Heart left ventricle (tissue), 16 donors: ENCODE measurements around the gene WLS. TPM values are rescaled to one million over a fixed set of nuclear protein-coding genes. Genes with fewer than 3 reads are reported as not detected.
"Not testable (repeated sequence)": the region's sequence is repeated elsewhere in the genome, so short reads cannot be mapped to it uniquely, and the experiment has no call there.

Experiments used
- ATAC-seq, 4 donors: fragments of 200-7000 bp; cut with Tn5 transposase; one replicate each; pipeline ENCODE4 v1.9.1; 2020 to 2022; ENCODE audit warnings: moderate library complexity in 4 of 4, mild to moderate bottlenecking in 3 of 4, moderate number of reproducible peaks in 1 of 4
- DNase-seq, 5 donors: peaks; one replicate each; pipeline ENCODE4 v3.0.0-alpha.2; 2020
- H3K27ac ChIP-seq, 12 donors: fragments of 200-600 bp; sonication (generic) in 4 of 12; one replicate each; pipeline versions ENCODE4 v1.5.0 to v1.8.0; 2016 to 2022; ENCODE audit warnings: mild to moderate bottlenecking in 2 of 12
- H3K27me3 ChIP-seq, 9 donors: fragments of 200-600 bp; sonication (generic) in 2 of 9; one replicate each; pipeline versions ENCODE4 v1.5.1 to v1.8.0; 2016 to 2022; ENCODE audit warnings: mild to moderate bottlenecking in 3 of 9
- H3K36me3 ChIP-seq, 9 donors: fragments of 200-600 bp; sonication (generic) in 2 of 9; one replicate each; pipeline versions ENCODE4 v1.5.0 to v1.8.0; 2018 to 2022; ENCODE audit warnings: mild to moderate bottlenecking in 2 of 9
- H3K4me1 ChIP-seq, 12 donors: fragments of 200-600 bp; sonication (generic) in 4 of 12; one replicate each; pipeline versions ENCODE4 v1.5.0 to v1.8.0; 2016 to 2022; ENCODE audit warnings: mild to moderate bottlenecking in 3 of 12
- H3K4me3 ChIP-seq, 12 donors: fragments of 200-600 bp; sonication (generic) in 4 of 12; one replicate each; pipeline versions ENCODE4 v1.5.0 to v1.8.0; 2017 to 2022; ENCODE audit warnings: mild to moderate bottlenecking in 9 of 12, moderate library complexity in 4 of 12
- H3K9me3 ChIP-seq, 12 donors: fragments of 200-600 bp; sonication (generic) in 4 of 12; one replicate each; pipeline versions ENCODE4 v1.5.0 to v1.8.0; 2016 to 2022; ENCODE audit warnings: mild to moderate bottlenecking in 1 of 12
- CTCF ChIP-seq, 12 donors: fragments of 200-600 bp; sonication (generic) in 4 of 12; IDR thresholded peaks; one replicate each; pipeline versions ENCODE4 v1.5.0 to v1.8.0; 2018 to 2022; ENCODE audit warnings: antibody characterized with exemption in 12 of 12, mild to moderate bottlenecking in 5 of 12
- POLR2A ChIP-seq, 2 donors: fragments of 450-650 bp; IDR thresholded peaks; one replicate each; pipeline ENCODE4 v1.6.1; 2017; ENCODE audit warnings: antibody characterized with exemption in 2 of 2, mild to moderate bottlenecking in 2 of 2, moderate library complexity in 2 of 2
- WGBS, 4 donors: extraction: QIAGEN DNeasy Blood & Tissue Kit in 2 of 4; methylation state at CpG; one replicate each; pipeline versions ENCODE4 v1.1.5 to v1.1.7; 2013 to 2018; 5-methylcytosine and 5-hydroxymethylcytosine counted together
- intact Hi-C, 10 donors: fragments of 100-400 bp; cut with DNase I; formaldehyde crosslinking; loops; one replicate each; pipeline versions ENCODE4 v1.11.1 to v1.14.2; 2022
- polyA plus RNA-seq, 2 donors: library from polyadenylated mRNA; stranded (reverse); fragments of 200-250 nt; gene quantifications; one replicate each; pipeline ENCODE4 v1.2.3, GENCODE V29; 2013
- total RNA-seq, 9 donors: library from RNA; depleted of rRNA in 2 of 9; stranded (reverse); fragments of >200 nt in 2 of 9; fragmentation: NEBNext Ultra II Directional in 3 of 9; extraction: Animal tissue kit (Norgen Biotek cat#: 25700) in 3 of 9; gene quantifications; one replicate each; pipeline versions ENCODE4 v1.1.0 to v1.2.4, GENCODE V29; 2016 to 2023
- donor health status: ischemic (EF 13 %, LVEDD 7.1; RV severe dilation, severe dysfunction).
- donor health status: healthy with polysubstance abuse.
- donor health status: DM: no; HTN: yes; CAD: no.
- donor health status: DM: no; HTN: no; CAD: no.
- donor health status: ischemic (EF 25% LVEDD 6.9; RV normal size, moderate dysfunction).
- donor health status: ischemic (EF 25% LVEDD 5.7; RV mildly dilated, moderate dysfunction).
- donor health status: healthy.
- donor health status: DM: yes; HTN: yes; CAD: no.
- donor health status: ischemic (EF 35%, LVEDD 5.7; RV mildly dilated, moderate dysfunction).
- donor health status: nonischemic (EF 11% LVEDD 7.7; RV severe dilation, severe dysfunction).
- donor health status: DM: yes; HTN: yes; CAD: no.
- donor health status: PGD.
- donor health status: ischemic (EF 29% LVEDD 5.4; RV normal size, mild dysfunction).
- donor health status: nonischemic (EF 23%, LVEDD 6.1; RV moderate dilation, normal function).

The WLS gene
- total and polyA plus RNA-seq, 11 donors = 36.5 to 115 (median 101) TPM

- WGBS, 4 donors = 14 to 18% (median 16%) methylated on average over 6 of the region's 6 CpGs
- Histone ChIP-seq H3K4me1 (peaks cover 0 to 73% (median 46%) of the 10 kb centered on the region in 12 donors), H3K27me3 (no peaks in the 10 kb centered on the region), H3K4me3 (peak overlapping the region in 4 of 12 donors; percentile 11 to 37 (median 26)), H3K9me3 (peaks cover 0 to 8% (median 0%) of the 10 kb centered on the region in 12 donors), H3K36me3 (peaks cover 0 to 3% (median 0%) of the 10 kb centered on the region in 9 donors), H3K27ac (peak overlapping the region; percentile 4 to 83 (median 68))
- ATAC-seq (peak; percentile 40 to 61 (median 54)), DNase-seq (no peak)
- TF ChIP-seq CTCF (IDR thresholded peaks at IDR 0.05) (no peak), POLR2A (IDR thresholded peaks at IDR 0.05) (no peak)
- intact Hi-C loops = loop anchor here in 4 of 10 donors (5.0 to 10.0 kb wide), 2 partner anchors 59 to 61 kb away; partner anchors contain the start of gene WLS (in 4 of the 4)
Measured at GRCh38 chr1:68173283-68173935, 58.9 kb downstream of the WLS start.

GRCh38 chr1:68171795-68172194 lies 60.5 kb downstream of the WLS start:
- not testable (repeated sequence) for H3K27ac ChIP-seq, H3K9me3 ChIP-seq, H3K4me3 ChIP-seq, H3K27me3 ChIP-seq, DNase-seq, H3K36me3 ChIP-seq, ATAC-seq
- intact Hi-C loops = loop anchor here in 4 of 10 donors (5.0 to 10.0 kb wide), 2 partner anchors 61 to 63 kb away; partner anchors contain the start of gene WLS (in 4 of the 4)
- 48 to 100% (median 93%) methylated on average over 1 of the region's 1 CpG for WGBS, 4 donors
- H3K4me1 ChIP-seq = peaks cover 0 to 70% (median 44%) of the 10 kb centered on the region in 12 donors

GRCh38 chr1:68168545-68169171 lies 63.7 kb downstream of the WLS start:
- ATAC-seq (peak in 2 of 4 donors; percentile 36 to 55), DNase-seq (no peak)
- WGBS, 4 donors = 50 to 66% (median 57%) methylated on average over 4 of the region's 4 CpGs
- Histone ChIP-seq H3K4me1 (peaks cover 0 to 45% (median 22%) of the 10 kb centered on the region in 12 donors), H3K27ac (peak overlapping the region in 6 of 12 donors; percentile 3 to 45 (median 32)), H3K27me3 (no peaks in the 10 kb centered on the region), H3K9me3 (peaks cover 0 to 8% (median 0%) of the 10 kb centered on the region in 12 donors), H3K4me3 (no peak overlapping the region), H3K36me3 (peaks cover 0 to 3% (median 0%) of the 10 kb centered on the region in 9 donors)
- intact Hi-C loops = loop anchor here in 1 of 10 donors (5.0 kb wide), 2 partner anchors 46 to 64 kb away; partner anchors contain the start of gene WLS
- TF ChIP-seq CTCF (IDR thresholded peaks at IDR 0.05) (no peak), POLR2A (IDR thresholded peaks at IDR 0.05) (no peak)

GRCh38 chr1:68167211-68167610 lies 65.1 kb downstream of the WLS start:
- 93 to 94% (median 94%) methylated on average over 3 of the region's 3 CpGs for WGBS, 4 donors

More at GRCh38 chr1:68167211-68167610, 65.1 kb downstream of the WLS start:
- H3K4me1 ChIP-seq = peaks cover 0 to 36% (median 14%) of the 10 kb centered on the region in 12 donors
- no peaks in the 10 kb centered on the region for H3K27me3 ChIP-seq
- H3K4me3 ChIP-seq = no peak overlapping the region
- intact Hi-C loops = loop anchor here in 1 of 10 donors (5.0 kb wide), 2 partner anchors 45 to 65 kb away; partner anchors contain the start of gene WLS
- ATAC-seq = no peak
- no peak for TF ChIP-seq CTCF (IDR thresholded peaks at IDR 0.05)
- TF ChIP-seq POLR2A (IDR thresholded peaks at IDR 0.05) = no peak
- H3K9me3 ChIP-seq = peaks cover 0 to 3% (median 0%) of the 10 kb centered on the region in 12 donors
- H3K27ac ChIP-seq = no peak overlapping the region
- H3K36me3 ChIP-seq = peaks cover 0 to 7% (median 0%) of the 10 kb centered on the region in 9 donors
- no peak for DNase-seq
